Ovary (tissue), 9 donors: ENCODE data around the gene TEX29. TPM values are rescaled to one million over a fixed set of nuclear protein-coding genes. Genes with fewer than 3 reads are reported as not detected.

ENCODE experiments used
- DNase-seq, 5 donors: peaks; one replicate each; pipeline ENCODE4 v3.0.0-alpha.2; 2019 to 2020
- H3K27ac ChIP-seq, 2 donors: fragments of 200-600 bp; one replicate each; pipeline versions ENCODE4 v1.5.1 to v1.8.0; 2019 to 2022
- H3K27me3 ChIP-seq: fragments of 200-600 bp; one replicate; pipeline ENCODE4 v1.8.0; 2022
- H3K36me3 ChIP-seq: fragments of 200-600 bp; sonication (generic); one replicate; pipeline ENCODE4 v1.5.1; 2019
- H3K4me1 ChIP-seq: one replicate; pipeline ENCODE4 v1.8.1; 2013; ENCODE audit warnings: mild to moderate bottlenecking, moderate library complexity; ENCODE audit not compliant: insufficient read depth
- H3K4me3 ChIP-seq: fragments of 200-600 bp; sonication (generic); one replicate; pipeline ENCODE4 v1.5.1; 2017
- H3K9me3 ChIP-seq, 2 donors: fragments of 200-600 bp in 1 of 2; sonication (generic) in 1 of 2; one replicate each; pipeline versions ENCODE4 v1.5.1 to v1.8.1; 2013 to 2019; ENCODE audit warnings: mild to moderate bottlenecking in 1 of 2, moderate library complexity in 1 of 2
- CTCF ChIP-seq, 3 donors: fragments of 450-650 bp in 2 of 3; fragments of 200-600 bp in 1 of 3; IDR thresholded peaks; one replicate each; pipeline versions ENCODE4 v1.5.1 to v1.8.0; 2016 to 2022; ENCODE audit warnings: antibody characterized with exemption in 3 of 3, mild to moderate bottlenecking in 1 of 3
- EP300 ChIP-seq: sonication (generic); formaldehyde crosslinking; IDR thresholded peaks from one replicate; pipeline ENCODE4 v1.6.1; 2017; ENCODE audit warnings: antibody characterized with exemption
- POLR2A ChIP-seq: fragments of 450-650 bp; IDR thresholded peaks from one replicate; pipeline ENCODE4 v1.6.1; 2017; ENCODE audit warnings: antibody characterized with exemption, mild to moderate bottlenecking, moderate library complexity
- WGBS, 3 donors: extraction: QIAGEN DNeasy Blood & Tissue Kit in 1 of 3; methylation state at CpG; one replicate each; pipeline versions ENCODE4 v1.1.5 to v1.1.7; 2013 to 2017; 5-methylcytosine and 5-hydroxymethylcytosine counted together
- intact Hi-C, 4 donors: fragments of 100-400 bp; cut with DNase I; formaldehyde crosslinking; loops; one replicate each; pipeline versions ENCODE4 v1.11.0 to v1.15.1; 2022 to 2023
- polyA plus RNA-seq, 2 donors: library from polyadenylated mRNA; stranded (reverse); fragments of 200-250 nt in 1 of 2; fragments of 350-450 nt in 1 of 2; fragmentation: Illumina TruSeq in 1 of 2; extraction: RNeasy Lipid Tissue Mini Kit (QIAGEN cat#74804) in 1 of 2; gene quantifications; one replicate each; pipeline ENCODE4 v1.2.3, GENCODE V29; 2013 to 2014
- total RNA-seq, 7 donors: library from RNA; depleted of rRNA in 2 of 7; stranded (reverse); fragments of >200 nt in 2 of 7; fragmentation: NEBNext Ultra II Directional in 3 of 7; extraction: Animal tissue kit (Norgen Biotek cat#: 25700) in 3 of 7; gene quantifications; one replicate each; pipeline versions ENCODE4 v1.1.0 to v1.2.4, GENCODE V29; 2016 to 2023
- donor health status: DM: no; HTN: no; CAD: no; lungs with moderate emphysema.
- donor health status: DM: no; HTN: no; CAD: no.
- donor health status: Bipolar disorder and iron deficiency.
- donor health status: DM: yes; HTN: yes; CAD: no.
- donor health status: DM: no; HTN: no; CAD: no.
- donor health status: DM: yes; HTN: yes; CAD: no.

Gene TEX29
- total and polyA plus RNA-seq, 9 donors = 0.25 to 0.35 TPM; not detected in 7

- no peaks in the 10 kb centered on the region for H3K27me3 ChIP-seq
- TF ChIP-seq CTCF (IDR thresholded peaks at IDR 0.05) (no peak), POLR2A (no peak), EP300 (no peak)
- H3K36me3 ChIP-seq = no peaks in the 10 kb centered on the region
- H3K4me3 ChIP-seq = no peak overlapping the region
- H3K27ac ChIP-seq = no peak overlapping the region
- peak in 1 of 5 donors; percentile 5 for DNase-seq
- intact Hi-C loops = no loop called here
- H3K4me1 ChIP-seq = no peaks in the 10 kb centered on the region
- WGBS, 3 donors = 82 to 83% (median 82%) methylated on average over 15 of the region's 15 CpGs
- peaks cover 0 to 4% of the 10 kb centered on the region in 2 donors for H3K9me3 ChIP-seq
These were observed 5.0 kb upstream of the TEX29 start for GRCh38 chr13:111315347-111315995.

- no peak overlapping the region for H3K27ac ChIP-seq
- H3K4me3 ChIP-seq = no peak overlapping the region
- no peaks in the 10 kb centered on the region for H3K36me3 ChIP-seq
- WGBS, 3 donors = 70 to 80% (median 76%) methylated on average over 12 of the region's 12 CpGs
- intact Hi-C loops = no loop called here
- no peak for TF ChIP-seq POLR2A
- TF ChIP-seq EP300 = no peak
- no peak for TF ChIP-seq CTCF (IDR thresholded peaks at IDR 0.05)
- no peaks in the 10 kb centered on the region for H3K27me3 ChIP-seq
- H3K9me3 ChIP-seq = peaks cover 0 to 4% of the 10 kb centered on the region in 2 donors
- no peak for DNase-seq
- H3K4me1 ChIP-seq = no peaks in the 10 kb centered on the region
These were observed 4.2 kb upstream of the TEX29 start for GRCh38 chr13:111316161-111316730.

GRCh38 chr13:111317042-111317550 lies 3.3 kb upstream of the TEX29 start:
- intact Hi-C loops = no loop called here
- no peak for DNase-seq
- Histone ChIP-seq H3K9me3 (peaks cover 0 to 4% of the 10 kb centered on the region in 2 donors), H3K4me3 (no peak overlapping the region), H3K4me1 (no peaks in the 10 kb centered on the region), H3K36me3 (no peaks in the 10 kb centered on the region), H3K27me3 (no peaks in the 10 kb centered on the region), H3K27ac (no peak overlapping the region)
- TF ChIP-seq CTCF (IDR thresholded peaks at IDR 0.05) = no peak
- no peak for TF ChIP-seq EP300
- TF ChIP-seq POLR2A = no peak
- WGBS, 3 donors = 89 to 92% (median 91%) methylated on average over 14 of the region's 14 CpGs

- Histone ChIP-seq H3K27ac (no peak overlapping the region), H3K36me3 (no peaks in the 10 kb centered on the region), H3K27me3 (no peaks in the 10 kb centered on the region), H3K4me1 (no peaks in the 10 kb centered on the region), H3K4me3 (no peak overlapping the region), H3K9me3 (peaks cover 0 to 4% of the 10 kb centered on the region in 2 donors)
- intact Hi-C loops = no loop called here
- DNase-seq = no peak
- no peak for TF ChIP-seq POLR2A
- TF ChIP-seq CTCF (IDR thresholded peaks at IDR 0.05) = no peak
- TF ChIP-seq EP300 = no peak
- WGBS, 3 donors = 78 to 87% (median 81%) methylated on average over 29 of the region's 29 CpGs
These were observed 2.7 kb upstream of the TEX29 start for GRCh38 chr13:111317571-111318345.
